K562 (cell line): ENCODE data around the gene MYOM1. TPM values are rescaled to one million over a fixed set of nuclear protein-coding genes. Genes with fewer than 3 reads are reported as not detected.

Experiments used
- ATAC-seq: fragments of 200-7000 bp; cut with Tn5 transposase; 3 replicates; pipeline ENCODE4 v1.9.1; 2020; ENCODE audit warnings: moderate library complexity
- BruUV-seq: library from RNA; stranded (reverse); fragments of 400-500 nt; replicated peaks from 2 replicates; lab custom pipeline; 2021; lab: Mats Ljungman, UMichigan
- CTCF ChIA-PET: fragments of 300-600 bp; formaldehyde crosslinking; extraction: SDS; loops from one replicate; lab custom pipeline; 2021; ENCODE audit warnings: low intra/inter-chr PET ratio; lab: Yijun Ruan, JAX
- POLR2A ChIA-PET: fragments of 300-600, 350-650 bp; sonication (Branson Sonifier 250); formaldehyde crosslinking; extraction: SDS; loops from one replicate; lab custom pipeline; 2021; ENCODE audit warnings: antibody characterized with exemption, inconsistent platforms; lab: Yijun Ruan, JAX
- DNase-seq, 4 experiments: peaks; one replicate each; pipeline versions ENCODE4 v3.0.0 to v3.0.0-alpha.2; 2011 to 2018; ENCODE audit warnings: low spot score in 3 of 4, mixed read lengths in 3 of 4; ENCODE audit errors: extremely low read depth in 1 of 4
- FAIRE-seq: peaks from 2 replicates; lab custom pipeline; 2011; peaks lifted over from hg19 to GRCh38; lab: Jason Lieb, UNC
- H2AFZ ChIP-seq: 2 replicates; pipeline ENCODE4 v1.6.0; 2011; ENCODE audit warnings: low read depth, low read length, control low read depth, inconsistent platforms
- H3K27ac ChIP-seq: fragments of 200-600 bp; 3 replicates; pipeline ENCODE4 v1.8.0; 2011; ENCODE audit warnings: low read depth, mild to moderate bottlenecking, control low read depth, inconsistent platforms, low read length, moderate library complexity, mixed read lengths; ENCODE audit errors: extremely low read depth
- H3K27me3 ChIP-seq, 2 experiments: fragments of 300-600 bp in 1 of 2; 2 replicates in 1 of 2; 3 replicates in 1 of 2; pipeline versions ENCODE4 v1.6.0 to v1.8.0; 2011; ENCODE audit warnings: inconsistent platforms in 2 of 2, low read length in 2 of 2, mild to moderate bottlenecking in 1 of 2, mixed read lengths in 1 of 2, moderate library complexity in 1 of 2; ENCODE audit not compliant: control insufficient read depth in 2 of 2, insufficient read depth in 2 of 2
- H3K36me3 ChIP-seq: fragments of 300-600 bp; 3 replicates; pipeline ENCODE4 v1.8.0; 2011; ENCODE audit warnings: mild to moderate bottlenecking, low read length, inconsistent platforms; ENCODE audit not compliant: control insufficient read depth, insufficient read depth
- H3K4me1 ChIP-seq, 2 experiments: fragments of 200-600 bp in 1 of 2; replicated peaks in 1 of 2; 2 replicates in 1 of 2; 3 replicates in 1 of 2; pipeline versions ENCODE4 v1.5.1 to v1.8.0; 2011; ENCODE audit warnings: inconsistent platforms in 2 of 2, low read length in 2 of 2, mild to moderate bottlenecking in 1 of 2, mixed read lengths in 1 of 2, moderate library complexity in 1 of 2; ENCODE audit not compliant: control insufficient read depth in 2 of 2, insufficient read depth in 2 of 2
- H3K4me2 ChIP-seq: 2 replicates; pipeline ENCODE4 v1.6.1; 2011; ENCODE audit warnings: low read length, control low read depth, inconsistent platforms, mixed read lengths; ENCODE audit not compliant: insufficient read depth
- H3K4me3 ChIP-seq: fragments of 200-600 bp; sonication (generic), shearing (Covaris generic); 2 replicates; pipeline ENCODE4 v1.5.1; 2016; ENCODE audit warnings: control low read depth, inconsistent platforms
- H3K79me2 ChIP-seq: fragments of 200-600 bp; 3 replicates; pipeline ENCODE4 v1.8.0; 2011; ENCODE audit warnings: low read length, inconsistent platforms; ENCODE audit not compliant: control insufficient read depth, insufficient read depth
- H3K9ac ChIP-seq, 2 experiments: 2 replicates each; pipeline versions ENCODE4 v1.6.0 to v1.6.1; 2011; ENCODE audit warnings: low read depth in 2 of 2, low read length in 2 of 2, control low read depth in 1 of 2, inconsistent platforms in 1 of 2, mild to moderate bottlenecking in 1 of 2, mixed read lengths in 1 of 2; ENCODE audit not compliant: insufficient read depth in 1 of 2
- H3K9me1 ChIP-seq: one replicate; pipeline ENCODE4 v1.6.0; 2011; ENCODE audit warnings: inconsistent platforms, mild to moderate bottlenecking, low read length, moderate library complexity; ENCODE audit not compliant: control insufficient read depth, insufficient read depth
- H3K9me3 ChIP-seq: replicated peaks from 2 replicates; pipeline ENCODE4 v1.5.1; 2011; ENCODE audit warnings: low read depth, low read length, inconsistent platforms; ENCODE audit not compliant: control insufficient read depth, insufficient read depth
- H4K20me1 ChIP-seq: replicated peaks from 2 replicates; pipeline ENCODE4 v1.6.1; 2011; ENCODE audit warnings: low read length, inconsistent platforms, mixed read lengths; ENCODE audit not compliant: control insufficient read depth, insufficient read depth
- CREB5 ChIP-seq: fragments of 250-450 bp; sonication (Bioruptor Pico); IDR thresholded peaks from 2 replicates; pipeline ENCODE4 v1.5.0; 2020; ENCODE audit warnings: mild to moderate bottlenecking
- CREBBP ChIP-seq: IDR thresholded peaks from one replicate; pipeline ENCODE4 v1.6.1; 2012; ENCODE audit warnings: low read depth, mild to moderate bottlenecking, control low read depth, inconsistent platforms, low read length
- ETV1 ChIP-seq: fragments of 450-650 bp; conservative IDR thresholded peaks from 2 replicates; pipeline ENCODE4 v1.6.1; 2016; ENCODE audit warnings: missing genetic modification characterization, control low read depth, low read depth, missing compliant biosample characterization
- FIP1L1 ChIP-seq: fragments of 200-400 bp; formaldehyde crosslinking; IDR thresholded peaks from 2 replicates; pipeline ENCODE4 v1.6.1; 2018; ENCODE audit warnings: mild to moderate bottlenecking, low read depth, low read length; ENCODE audit not compliant: poor library complexity, severe bottlenecking
- HDAC6 ChIP-seq: IDR thresholded peaks from 2 replicates; pipeline ENCODE4 v1.6.1; 2012; ENCODE audit warnings: low read depth, mild to moderate bottlenecking, control low read depth, inconsistent platforms, low read length, moderate library complexity
- NR4A1 ChIP-seq, 2 experiments: fragments of 250-450 bp in 1 of 2; fragments of 450-650 bp in 1 of 2; sonication (Bioruptor Pico) in 1 of 2; IDR thresholded peaks; 2 replicates each; pipeline versions ENCODE4 v1.4.0 to v1.6.1; 2016 to 2020; ENCODE audit warnings: mild to moderate bottlenecking in 2 of 2, missing compliant biosample characterization in 1 of 2, missing genetic modification characterization in 1 of 2, moderate library complexity in 1 of 2
- PKNOX1 ChIP-seq: fragments of 450-650 bp; IDR thresholded peaks from 2 replicates; pipeline ENCODE4 v1.6.1; 2016
- POLR2G ChIP-seq: fragments of 200-400 bp; formaldehyde crosslinking; IDR thresholded peaks from 2 replicates; pipeline ENCODE4 v1.6.1; 2017; ENCODE audit warnings: low read depth, mild to moderate bottlenecking, antibody characterized with exemption, low read length, moderate library complexity
- POLR3G ChIP-seq: IDR thresholded peaks from 2 replicates; pipeline ENCODE4 v1.6.1; 2011; ENCODE audit not compliant: insufficient read length, insufficient replicate concordance; ENCODE audit errors: extremely low read depth
- TCF15 ChIP-seq: fragments of 250-450 bp; sonication (Bioruptor Pico); IDR thresholded peaks from 2 replicates; pipeline ENCODE4 v1.8.0; 2022; ENCODE audit warnings: moderate library complexity, mild to moderate bottlenecking, inconsistent platforms
- THRA ChIP-seq: fragments of 450-650 bp; IDR thresholded peaks from 2 replicates; pipeline ENCODE4 v1.6.1; 2017; ENCODE audit warnings: mild to moderate bottlenecking, moderate library complexity
- THRB ChIP-seq: fragments of 450-650 bp; formaldehyde crosslinking; conservative IDR thresholded peaks from 2 replicates; pipeline ENCODE4 v1.4.0; 2022; ENCODE audit warnings: mild to moderate bottlenecking, missing genetic modification characterization
- ZNF282 ChIP-seq: sonication (generic); formaldehyde crosslinking; IDR thresholded peaks from 2 replicates; pipeline ENCODE4 v1.8.1; 2023; ENCODE audit warnings: missing genetic modification reagents
- ZNF639 ChIP-seq, 2 experiments: fragments of 200-800 bp in 1 of 2; sonication (Bioruptor generic) in 1 of 2; sonication (generic) in 1 of 2; formaldehyde crosslinking in 1 of 2; IDR thresholded peaks in 1 of 2; conservative IDR thresholded peaks in 1 of 2; 2 replicates each; pipeline versions ENCODE4 v1.5.0 to v1.6.1; 2016 to 2020; ENCODE audit warnings: missing compliant biosample characterization in 1 of 2, missing genetic modification characterization in 1 of 2, missing genetic modification reagents in 1 of 2
- ZNF766 ChIP-seq: fragments of 200-800 bp; sonication (Bioruptor generic); conservative IDR thresholded peaks from 2 replicates; pipeline ENCODE4 v1.6.1; 2016; ENCODE audit warnings: missing genetic modification characterization, missing compliant biosample characterization
- WGBS: fragments of 100-300 bp; shearing (Covaris generic); methylation state at CpG from one replicate; pipeline ENCODE4 v1.1.6; 2016; ENCODE audit warnings: low coverage, mixed read lengths; ENCODE audit not compliant: insufficient coverage; ENCODE audit errors: missing lambda C conversion rate; 5-methylcytosine and 5-hydroxymethylcytosine counted together
- in situ Hi-C: fragments of 300-500 bp; cut with MboI; formaldehyde crosslinking; loops from 4 replicates; pipeline ENCODE4 v1.15.0; 2018; ENCODE audit warnings: inconsistent platforms, mixed read lengths
- intact Hi-C: fragments of 100-400 bp; cut with micrococcal nuclease; formaldehyde crosslinking; loops from 2 replicates; pipeline ENCODE4 v1.14.2; 2022
- polyA plus RNA-seq, 8 experiments: library from polyadenylated mRNA; depleted of rRNA in 4 of 8; stranded (reverse) in 5 of 8; unstranded in 3 of 8; fragments of >200 nt; fragmentation: Nextera tagmentation in 2 of 8; fragmentation: Illumina TruSeq in 1 of 8; extraction: Ambion mirVana in 2 of 8; extraction: Trizol in 1 of 8; gene quantifications; 2 replicates each; pipeline versions ENCODE4 v1.2.1 to v1.2.3, GENCODE V29; 2011 to 2014; ENCODE audit warnings: inconsistent platforms in 1 of 8, missing spikeins in 1 of 8
- total RNA-seq, 7 experiments: library from RNA; depleted of rRNA in 6 of 7; stranded (reverse); fragments of >200 nt in 6 of 7; fragmentation: Illumina TruSeq in 2 of 7; extraction: Trizol in 2 of 7; gene quantifications; 2 replicates each; pipeline versions ENCODE4 v1.2.1 to v1.2.3, GENCODE V29; 2011 to 2021; ENCODE audit warnings: low replicate concordance in 1 of 7

Gene MYOM1
- total and polyA plus RNA-seq, 9 of the 15 experiments (the other 6 are each of a cell fraction or from before 2014, with no cell fraction given) = 0.01 to 0.62 (median 0.25) TPM

GRCh38 chr18:3085612-3086011 is 134.2 kb downstream of the MYOM1 start:
- intact Hi-C loops (no loop called here), in situ Hi-C loops (no loop called here)
- WGBS = 15% methylated on average over 1 of the region's 1 CpG
- DNase-seq = no peak
- no peak overlapping the region for H3K27ac ChIP-seq
- H3K4me3 ChIP-seq = no peak overlapping the region
- ATAC-seq = no peak
- no peaks in the 10 kb centered on the region for H3K27me3 ChIP-seq
- H3K4me1 ChIP-seq = no peaks in the 10 kb centered on the region
- H3K9me1 ChIP-seq = no peaks in the 10 kb centered on the region
- POLR2A ChIA-PET = interaction anchor here (0.9 kb wide), 1 partner anchor 23 kb away, joined by 3 read pairs; no protein-coding TSS in a partner anchor
- H4K20me1 ChIP-seq = no peaks in the 10 kb centered on the region
- H3K79me2 ChIP-seq = no peaks in the 10 kb centered on the region
- no peaks in the 10 kb centered on the region for H3K9me3 ChIP-seq
- BruUV-seq = no TSS peak
- TF ChIP-seq POLR3G = no peak
- TF ChIP-seq CREBBP = no peak
- TF ChIP-seq THRB (CRISPR knock-in tag) = no peak
- no peak for TF ChIP-seq ZNF282 (CRISPR knock-in tag)
- TF ChIP-seq ZNF766 (CRISPR knock-in tag) = no peak
- no peak for TF ChIP-seq NR4A1 (CRISPR knock-in tag; IDR thresholded peaks at IDR 0.05)
- no peak for TF ChIP-seq NR4A1 (tag; IDR thresholded peaks at IDR 0.05)
- no peak for TF ChIP-seq TCF15
- no peak for TF ChIP-seq POLR2G
- TF ChIP-seq THRA = no peak
- TF ChIP-seq ETV1 (tag) = no peak
- TF ChIP-seq HDAC6 = no peak
- TF ChIP-seq ZNF639 (CRISPR knock-in tag; conservative IDR thresholded peaks at IDR 0.05 in 1 of 2, IDR thresholded peaks at IDR 0.05 in 1 of 2) = no peak
- no peak for TF ChIP-seq CREB5 (CRISPR knock-in tag)
- TF ChIP-seq PKNOX1 = no peak
- no peak for TF ChIP-seq FIP1L1
- no peak overlapping the region for H3K4me2 ChIP-seq
- no peak overlapping the region for H2AFZ ChIP-seq
- no peak overlapping the region for H3K9ac ChIP-seq
- no peaks in the 10 kb centered on the region for H3K36me3 ChIP-seq
- no peak for FAIRE-seq
- CTCF ChIA-PET = no interaction called here
